Right cardiac atrium (tissue), 5 donors: ENCODE data around the gene CABLES2. TPM values are rescaled to one million over a fixed set of nuclear protein-coding genes. Genes with fewer than 3 reads are reported as not detected.

Source experiments
- ATAC-seq, 2 donors: fragments of 200-7000 bp; cut with Tn5 transposase; one replicate each; pipeline versions ENCODE4 v1.8.0 to v1.9.1; 2020; ENCODE audit warnings: moderate library complexity in 2 of 2, mild to moderate bottlenecking in 1 of 2
- DNase-seq, 3 donors: peaks; one replicate each; pipeline ENCODE4 v3.0.0-alpha.2; 2020
- H3K27ac ChIP-seq: one replicate; pipeline ENCODE4 v1.5.1; 2013; ENCODE audit warnings: mild to moderate bottlenecking, low read length, control low read depth, moderate library complexity
- H3K27me3 ChIP-seq: one replicate; pipeline ENCODE4 v1.6.1; 2013; ENCODE audit not compliant: control insufficient read depth, insufficient read depth
- H3K4me1 ChIP-seq: one replicate; pipeline ENCODE4 v1.6.1; 2013; ENCODE audit warnings: low read length; ENCODE audit not compliant: control insufficient read depth, insufficient read depth
- H3K4me3 ChIP-seq: one replicate; pipeline ENCODE4 v1.5.1; 2013; ENCODE audit warnings: low read length, control low read depth
- H3K9me3 ChIP-seq: one replicate; pipeline ENCODE4 v1.6.1; 2013; ENCODE audit warnings: low read length; ENCODE audit not compliant: control insufficient read depth
- WGBS: extraction: QIAGEN DNeasy Blood & Tissue Kit; methylation state at CpG from one replicate; pipeline ENCODE4 v1.1.7; 2013; 5-methylcytosine and 5-hydroxymethylcytosine counted together
- intact Hi-C, 4 donors: fragments of 100-400 bp; cut with DNase I; formaldehyde crosslinking; loops; one replicate each; pipeline versions ENCODE4 v1.11.0 to v1.14.0; 2022 to 2023
- polyA plus RNA-seq: library from polyadenylated mRNA; stranded (reverse); fragments of 200-250 nt; gene quantifications from one replicate; pipeline ENCODE4 v1.2.3, GENCODE V29; 2013
- total RNA-seq, 4 donors: library from RNA; stranded (reverse); fragmentation: NEBNext Ultra II Directional; extraction: Animal tissue kit (Norgen Biotek cat#: 25700); gene quantifications; one replicate each; pipeline ENCODE4 v1.2.1, GENCODE V29; 2021
- donor health status: healthy with polysubstance abuse.
- donor health status: DM: no; HTN: yes; CAD: no.
- donor health status: DM: no; HTN: no; CAD: no.
- donor health status: DM: no; HTN: yes; CAD: no; lungs with severe emphysema.
- donor health status: DM: yes; HTN: yes; CAD: no.

The CABLES2 gene
- total and polyA plus RNA-seq, 5 donors: 10.9 to 29.4 (median 14.9) TPM

- no peak overlapping the region for H3K4me3 ChIP-seq
- WGBS: 89% methylated on average over 23 of the region's 23 CpGs
- intact Hi-C loops: loop anchor here in 1 of 4 donors (10.0 kb wide), 1 partner anchor 212 kb away; no protein-coding TSS in a partner anchor
- H3K27ac ChIP-seq: no peak overlapping the region
- no peaks in the 10 kb centered on the region for H3K9me3 ChIP-seq
- DNase-seq (no peak), ATAC-seq (no peak)
- no peaks in the 10 kb centered on the region for H3K27me3 ChIP-seq
- H3K4me1 ChIP-seq: peaks cover 4% of the 10 kb centered on the region
Measured at GRCh38 chr20:62402456-62403150, 4.5 kb downstream of the CABLES2 start.

- DNase-seq (no peak), ATAC-seq (no peak)
- H3K4me3 ChIP-seq: no peak overlapping the region
- H3K27ac ChIP-seq: no peak overlapping the region
- H3K9me3 ChIP-seq: no peaks in the 10 kb centered on the region
- intact Hi-C loops: loop anchor here in 1 of 4 donors (10.0 kb wide), 1 partner anchor 213 kb away; no protein-coding TSS in a partner anchor
- WGBS: 82% methylated on average over 21 of the region's 21 CpGs
- peaks cover 2% of the 10 kb centered on the region for H3K4me1 ChIP-seq
- no peaks in the 10 kb centered on the region for H3K27me3 ChIP-seq
Measured at GRCh38 chr20:62401331-62401779, 5.7 kb downstream of the CABLES2 start.

- ATAC-seq: no peak
- no peaks in the 10 kb centered on the region for H3K9me3 ChIP-seq
- no peak for DNase-seq
- WGBS: 89% methylated on average over 10 of the region's 10 CpGs
- H3K27ac ChIP-seq: no peak overlapping the region
- intact Hi-C loops: loop anchor here in 1 of 4 donors (10.0 kb wide), 1 partner anchor 214 kb away; no protein-coding TSS in a partner anchor
- H3K4me1 ChIP-seq: peaks cover under 1% of the 10 kb centered on the region
- H3K27me3 ChIP-seq: no peaks in the 10 kb centered on the region
- H3K4me3 ChIP-seq: no peak overlapping the region
Measured at GRCh38 chr20:62400541-62400940, 6.5 kb downstream of the CABLES2 start.

- 84% methylated on average over 7 of the region's 7 CpGs for WGBS
- Histone ChIP-seq H3K27me3 (no peaks in the 10 kb centered on the region), H3K9me3 (no peaks in the 10 kb centered on the region), H3K4me1 (no peaks in the 10 kb centered on the region), H3K27ac (no peak overlapping the region), H3K4me3 (no peak overlapping the region)
- intact Hi-C loops: loop anchor here in 1 of 4 donors (10.0 kb wide), 1 partner anchor 215 kb away; no protein-coding TSS in a partner anchor
- ATAC-seq: no peak
- no peak for DNase-seq
Measured at GRCh38 chr20:62400021-62400420, 7.1 kb downstream of the CABLES2 start.

DNA sequence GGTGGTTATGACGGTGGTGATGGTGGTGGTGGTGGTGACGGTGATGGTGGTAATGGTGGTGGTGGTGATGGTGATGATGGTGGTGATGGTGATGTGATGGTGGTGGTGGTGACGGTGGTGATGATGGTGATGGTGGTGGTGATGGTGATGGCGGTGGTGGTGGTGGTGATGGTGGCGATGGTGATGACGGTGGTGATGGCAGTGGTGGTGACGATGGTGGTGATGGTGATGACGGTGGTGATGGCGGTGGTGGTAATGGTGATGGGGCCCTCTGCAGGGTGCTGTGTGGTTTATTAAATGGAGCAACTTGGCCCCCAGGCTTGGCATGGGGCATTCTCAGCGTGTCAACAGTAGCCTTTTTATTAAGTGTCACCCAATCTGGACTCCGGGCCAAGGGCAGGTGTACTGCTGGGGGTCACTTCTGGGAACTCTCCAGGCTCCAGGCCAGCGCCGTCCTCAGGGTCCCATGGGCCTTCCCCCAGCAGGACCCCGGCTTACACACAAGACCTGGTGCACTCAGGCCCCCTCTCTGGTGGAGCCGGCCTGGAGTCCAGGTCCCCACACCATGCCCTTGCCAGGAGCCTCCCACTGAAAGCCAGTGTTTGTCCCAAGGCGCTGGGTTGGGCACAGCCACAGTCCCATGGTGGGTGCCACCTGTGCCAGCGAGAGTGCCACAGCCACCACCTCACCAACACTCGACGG lies 8.8 kb downstream of the CABLES2 start:
- WGBS: 96% methylated on average over 19 of the region's 19 CpGs
- DNase-seq (no peak), ATAC-seq (no peak)
- H3K27me3 ChIP-seq: no peaks in the 10 kb centered on the region
- no peak overlapping the region for H3K27ac ChIP-seq
- H3K9me3 ChIP-seq: no peaks in the 10 kb centered on the region
- H3K4me3 ChIP-seq: no peak overlapping the region
- no peaks in the 10 kb centered on the region for H3K4me1 ChIP-seq
- intact Hi-C loops: no loop called here

GRCh38 chr20:62396367-62397239 lies 10.5 kb downstream of the CABLES2 start:
- Histone ChIP-seq H3K4me3 (no peak overlapping the region), H3K4me1 (no peaks in the 10 kb centered on the region), H3K27me3 (no peaks in the 10 kb centered on the region), H3K9me3 (no peaks in the 10 kb centered on the region), H3K27ac (no peak overlapping the region)
- ATAC-seq: no peak
- 78% methylated on average over 35 of the region's 35 CpGs for WGBS
- intact Hi-C loops: no loop called here
- no peak for DNase-seq

GRCh38 chr20:62395311-62396242 lies 11.5 kb downstream of the CABLES2 start:
- ATAC-seq (no peak), DNase-seq (no peak)
- no peak overlapping the region for H3K27ac ChIP-seq
- 89% methylated on average over 27 of the region's 27 CpGs for WGBS
- H3K9me3 ChIP-seq: no peaks in the 10 kb centered on the region
- no peaks in the 10 kb centered on the region for H3K27me3 ChIP-seq
- H3K4me3 ChIP-seq: no peak overlapping the region
- no peaks in the 10 kb centered on the region for H3K4me1 ChIP-seq
- intact Hi-C loops: no loop called here

DNA sequence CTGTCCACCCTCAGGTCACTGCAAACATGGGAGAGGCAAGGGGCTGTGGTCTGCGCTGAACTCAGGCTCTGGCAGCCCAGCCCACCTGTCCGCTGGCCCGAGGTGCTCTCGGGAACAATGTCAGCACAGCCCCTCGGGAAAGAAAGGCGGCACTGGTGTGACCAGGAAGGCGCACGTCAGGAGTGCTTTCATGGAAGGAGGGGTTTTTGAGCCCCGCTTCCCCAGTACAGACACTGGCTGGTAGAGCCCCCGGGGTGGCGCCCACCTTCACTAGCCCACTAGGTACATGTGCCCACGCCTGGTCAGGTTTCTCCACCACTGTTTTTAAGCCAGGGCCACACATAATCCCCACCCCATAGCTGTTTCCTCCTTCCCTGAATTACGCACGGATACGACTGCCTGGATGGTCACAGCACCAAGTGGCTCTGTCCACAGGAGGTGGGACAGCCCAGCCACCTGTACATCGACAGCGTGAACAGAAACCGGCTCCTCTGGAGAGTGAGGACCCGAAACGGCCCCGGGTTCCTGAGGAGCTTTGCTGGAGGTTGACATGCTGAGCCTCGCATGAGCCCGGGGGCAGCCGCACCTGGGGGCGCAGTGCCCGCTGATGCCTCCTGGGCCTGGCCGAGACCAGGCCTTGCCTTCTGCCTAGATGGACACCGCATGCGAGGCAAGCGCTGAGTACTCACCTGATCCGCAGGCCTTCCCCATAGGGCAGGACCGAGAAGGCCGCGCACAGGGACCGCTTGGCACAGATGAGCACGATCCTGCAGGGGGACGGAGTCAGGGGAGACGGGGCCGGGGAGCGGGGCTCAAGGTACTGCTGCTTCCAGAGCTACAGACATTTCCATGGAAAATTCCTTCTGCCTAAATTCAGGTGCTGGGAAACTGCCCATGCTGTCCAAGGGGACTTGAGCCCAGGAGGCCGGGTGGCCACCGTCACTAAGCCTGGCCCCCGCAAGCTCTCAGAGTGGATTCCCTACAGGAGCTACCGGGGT lies 12.5 kb downstream of the CABLES2 start:
- H3K27ac ChIP-seq: no peak overlapping the region
- DNase-seq: no peak
- H3K4me3 ChIP-seq: no peak overlapping the region
- H3K9me3 ChIP-seq: no peaks in the 10 kb centered on the region
- H3K27me3 ChIP-seq: no peaks in the 10 kb centered on the region
- intact Hi-C loops: no loop called here
- no peak for ATAC-seq
- H3K4me1 ChIP-seq: no peaks in the 10 kb centered on the region
- 94% methylated on average over 44 of the region's 44 CpGs for WGBS

- H3K4me1 ChIP-seq: no peaks in the 10 kb centered on the region
- 90% methylated on average over 24 of the region's 24 CpGs for WGBS
- no peak for DNase-seq
- no peak for ATAC-seq
- H3K4me3 ChIP-seq: no peak overlapping the region
- H3K27me3 ChIP-seq: no peaks in the 10 kb centered on the region
- H3K27ac ChIP-seq: no peak overlapping the region
- intact Hi-C loops: no loop called here
- no peaks in the 10 kb centered on the region for H3K9me3 ChIP-seq
Measured at GRCh38 chr20:62393830-62394229, 13.3 kb downstream of the CABLES2 start.
